NT2/D1 (cell line): ENCODE results near the gene PPP1CA.

Source experiments
- DNase-seq: peaks from one replicate; pipeline ENCODE4 v3.0.0-alpha.2; 2011; ENCODE audit warnings: low read depth, low spot score
- H3K27me3 ChIP-seq: 2 replicates; pipeline ENCODE4 v1.6.0; 2011; ENCODE audit warnings: mild to moderate bottlenecking; ENCODE audit not compliant: insufficient read length, insufficient read depth
- H3K36me3 ChIP-seq: 2 replicates; pipeline ENCODE4 v1.6.1; 2011; ENCODE audit warnings: mild to moderate bottlenecking, low read length, mixed read lengths; ENCODE audit not compliant: insufficient read depth, insufficient read length
- H3K4me1 ChIP-seq: 2 replicates; pipeline ENCODE4 v1.5.1; 2011; ENCODE audit not compliant: insufficient read depth, insufficient read length
- H3K4me3 ChIP-seq: 2 replicates; pipeline ENCODE4 v1.5.1; 2011; ENCODE audit warnings: low read depth; ENCODE audit not compliant: insufficient read length
- H3K9ac ChIP-seq: 2 replicates; pipeline ENCODE4 v1.6.0; 2011; ENCODE audit warnings: low read depth; ENCODE audit not compliant: insufficient read length
- H3K9me3 ChIP-seq: 2 replicates; pipeline ENCODE4 v1.5.1; 2011; ENCODE audit warnings: mild to moderate bottlenecking, low read length; ENCODE audit not compliant: insufficient read depth
- SUZ12 ChIP-seq: IDR thresholded peaks from 2 replicates; pipeline ENCODE4 v1.6.1; 2011; ENCODE audit not compliant: insufficient read length, insufficient read depth; ENCODE audit errors: extremely low read depth
- YY1 ChIP-seq: IDR thresholded peaks from 2 replicates; pipeline ENCODE4 v1.6.1; 2011; ENCODE audit not compliant: insufficient read length, insufficient read depth
- ZNF274 ChIP-seq: IDR thresholded peaks from 2 replicates; pipeline ENCODE4 v1.6.1; 2011; ENCODE audit warnings: mild to moderate bottlenecking, low read depth, low read length

Gene PPP1CA

GRCh38 chr11:67373648-67374570 lies 27.7 kb downstream of the PPP1CA start:
- no peaks in the 10 kb centered on the region for H3K9me3 ChIP-seq
- peak overlapping the region; percentile 87 for H3K9ac ChIP-seq
- H3K4me3 ChIP-seq = peak overlapping the region; percentile 62
- DNase-seq = peak; percentile 90
- peaks cover 27% of the 10 kb centered on the region for H3K27me3 ChIP-seq
- TF ChIP-seq SUZ12 (no peak), ZNF274 (no peak), YY1 (no peak)
- H3K36me3 ChIP-seq = peaks cover 10% of the 10 kb centered on the region
- H3K4me1 ChIP-seq = peaks cover 46% of the 10 kb centered on the region

- no peaks in the 10 kb centered on the region for H3K9me3 ChIP-seq
- peaks cover 12% of the 10 kb centered on the region for H3K36me3 ChIP-seq
- peaks cover 30% of the 10 kb centered on the region for H3K27me3 ChIP-seq
- DNase-seq = no peak
- H3K4me3 ChIP-seq = peak within 1 kb of the TSS; percentile 62
- TF ChIP-seq YY1 = no peak
- TF ChIP-seq ZNF274 = no peak
- H3K9ac ChIP-seq = peak within 1 kb of the TSS; percentile 87
- H3K4me1 ChIP-seq = peaks cover 42% of the 10 kb centered on the region
Observed at GRCh38 chr11:67372993-67373647, 28.5 kb downstream of the PPP1CA start, which contains the start of gene CLCF1. Gene CLCF1, minus strand, starts transcription at chr11:67373598. Its CDS starts 59 bp downstream, at chr11:67373539.

- H3K4me3 ChIP-seq = peak overlapping the region; percentile 62
- DNase-seq = no peak
- TF ChIP-seq ZNF274 (no peak), YY1 (no peak), SUZ12 (no peak)
- H3K9ac ChIP-seq = peak overlapping the region; percentile 87
- H3K4me1 ChIP-seq = peaks cover 37% of the 10 kb centered on the region
- peaks cover 17% of the 10 kb centered on the region for H3K36me3 ChIP-seq
- no peaks in the 10 kb centered on the region for H3K9me3 ChIP-seq
- peaks cover 28% of the 10 kb centered on the region for H3K27me3 ChIP-seq
Observed at GRCh38 chr11:67372321-67372992, 29.2 kb downstream of the PPP1CA start.

- Histone ChIP-seq H3K9me3 (no peaks in the 10 kb centered on the region), H3K9ac (peak overlapping the region; percentile 82), H3K27me3 (peaks cover 23% of the 10 kb centered on the region), H3K4me1 (peaks cover 32% of the 10 kb centered on the region), H3K36me3 (peaks cover 17% of the 10 kb centered on the region), H3K4me3 (peak overlapping the region; percentile 57)
- DNase-seq = no peak
- TF ChIP-seq ZNF274 = no peak
- no peak for TF ChIP-seq SUZ12
- no peak for TF ChIP-seq YY1
Observed at GRCh38 chr11:67371911-67372320, 29.7 kb downstream of the PPP1CA start.

GRCh38 chr11:67371189-67371910 lies 30.3 kb downstream of the PPP1CA start:
- TF ChIP-seq SUZ12 = no peak
- TF ChIP-seq ZNF274 = no peak
- TF ChIP-seq YY1 = no peak
- Histone ChIP-seq H3K36me3 (peaks cover 17% of the 10 kb centered on the region), H3K9me3 (no peaks in the 10 kb centered on the region), H3K4me3 (peak overlapping the region; percentile 57), H3K27me3 (peaks cover 18% of the 10 kb centered on the region), H3K4me1 (peaks cover 30% of the 10 kb centered on the region), H3K9ac (peak overlapping the region; percentile 82)
- no peak for DNase-seq

GRCh38 chr11:67370351-67371076 lies 31.1 kb downstream of the PPP1CA start:
- DNase-seq = no peak

More at GRCh38 chr11:67370351-67371076, 31.1 kb downstream of the PPP1CA start:
- TF ChIP-seq YY1 = no peak
- no peak for TF ChIP-seq SUZ12
- TF ChIP-seq ZNF274 = no peak
- Histone ChIP-seq H3K9ac (peak overlapping the region; percentile 82), H3K9me3 (no peaks in the 10 kb centered on the region), H3K4me3 (no peak overlapping the region), H3K36me3 (peaks cover 23% of the 10 kb centered on the region), H3K4me1 (peaks cover 24% of the 10 kb centered on the region), H3K27me3 (peaks cover 12% of the 10 kb centered on the region)
